ENCODE measurements around the gene ZDHHC14.
A peak's percentile ranks its signal among the peaks of the same experiment; 100 is the strongest.

ZDHHC14 gene

DNA sequence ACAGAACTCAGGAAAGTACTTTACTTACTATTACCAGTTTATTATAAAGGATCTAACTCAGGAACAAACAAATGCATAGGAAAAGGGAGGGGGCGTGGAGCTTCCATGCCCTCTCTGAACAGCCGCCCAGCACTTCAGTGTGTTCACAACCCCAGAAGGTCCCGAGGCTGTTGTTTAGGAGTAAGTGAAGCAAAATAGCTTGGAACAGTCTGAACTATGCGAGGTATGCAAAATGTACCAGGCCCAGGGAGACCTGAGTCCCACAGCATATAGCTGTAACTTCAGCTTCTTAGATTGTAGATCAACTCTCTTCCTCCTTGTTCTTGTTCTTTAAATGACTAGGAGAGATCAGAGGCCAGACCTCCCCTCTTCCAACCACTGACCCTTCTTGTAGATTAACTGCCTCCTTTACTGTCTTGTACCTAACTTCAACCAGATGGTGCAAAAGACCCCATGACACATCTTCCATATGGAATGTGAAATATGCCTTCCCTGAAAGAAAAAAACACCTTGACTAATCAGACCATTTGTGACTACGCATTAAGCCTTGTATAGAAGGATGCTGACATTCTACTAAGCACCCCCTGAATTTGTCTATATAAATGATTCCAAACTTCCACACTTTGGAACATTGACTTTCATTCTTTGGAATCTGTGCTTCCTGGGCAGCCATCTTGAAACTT is 343.3 kb downstream of the ZDHHC14 start:
- H3K4me3 ChIP-seq (ENCODE audit: low read length) = no peak overlapping the region
- no peak for DNase-seq (ENCODE audit: low read depth, low spot score)

GRCh38 chr6:157724960-157725741 is 344.2 kb downstream of the ZDHHC14 start:
- H3K4me3 ChIP-seq (ENCODE audit: low read length) = no peak overlapping the region
- peak; percentile 25 for DNase-seq (ENCODE audit: low read depth, low spot score)

GRCh38 chr6:157725836-157726235 is 344.8 kb downstream of the ZDHHC14 start:
- H3K4me3 ChIP-seq (ENCODE audit: low read length) = no peak overlapping the region
- DNase-seq (ENCODE audit: low read depth, low spot score) = no peak

DNA sequence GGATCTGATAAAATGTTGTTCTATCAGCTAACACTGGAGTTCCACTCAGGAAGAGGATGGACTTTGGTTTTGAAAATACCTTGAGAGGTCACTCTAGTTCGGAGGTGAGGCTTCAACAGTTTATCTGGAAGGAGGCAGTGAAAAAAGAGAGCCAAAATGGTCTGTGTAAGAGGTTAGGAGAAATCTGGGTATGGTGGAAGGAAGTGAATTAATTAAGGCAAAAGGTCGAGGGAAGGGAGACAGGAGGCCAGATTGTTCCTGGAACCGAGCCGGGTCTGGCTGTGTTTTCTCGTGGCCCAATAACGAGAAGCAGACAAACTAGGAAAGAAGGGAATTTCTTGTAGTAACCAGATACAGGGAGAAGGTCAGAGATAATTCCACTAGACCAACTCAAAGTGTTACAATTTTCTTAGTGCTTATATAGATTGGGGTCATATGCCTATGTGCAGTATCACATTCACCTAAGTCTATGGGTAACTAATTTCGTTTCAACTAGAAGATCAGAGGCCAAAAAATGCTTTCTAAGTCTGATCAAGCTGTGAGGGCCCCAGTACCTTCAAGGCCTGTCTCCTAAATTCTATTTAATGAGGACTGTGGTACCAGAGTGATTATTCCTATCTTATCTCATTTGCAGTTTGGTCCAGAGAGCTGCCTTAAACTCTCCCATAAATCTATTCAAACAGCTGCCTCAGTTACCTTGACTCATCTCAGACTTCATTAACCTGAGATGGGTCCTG is 346.1 kb downstream of the ZDHHC14 start:
- H3K4me3 ChIP-seq (ENCODE audit: low read length) = no peak overlapping the region
- no peak for DNase-seq (ENCODE audit: low read depth, low spot score)

Measured in Jurkat, Clone E6-1 (cell line).